Lung (tissue), 12 donors: Measurements from ENCODE around the gene TFCP2. TPM values are rescaled to one million over a fixed set of nuclear protein-coding genes. Genes with fewer than 3 reads are reported as not detected.

Experiments
- ATAC-seq: fragments of 200-7000 bp; cut with Tn5 transposase; one replicate; pipeline ENCODE4 v1.9.1; 2020; ENCODE audit warnings: moderate number of reproducible peaks; ENCODE audit not compliant: insufficient read depth, low FRiP score
- DNase-seq, 3 donors: peaks; one replicate each; pipeline ENCODE4 v3.0.0-alpha.2; 2013 to 2017
- H3K27ac ChIP-seq, 2 donors: one replicate each; pipeline ENCODE4 v1.5.1; 2013; ENCODE audit warnings: mild to moderate bottlenecking in 2 of 2, moderate library complexity in 2 of 2, control low read depth in 1 of 2, inconsistent platforms in 1 of 2, low read depth in 1 of 2, low read length in 1 of 2
- H3K27me3 ChIP-seq, 3 donors: one replicate each; pipeline ENCODE4 v1.5.1; 2013; ENCODE audit warnings: low read length in 2 of 3; ENCODE audit not compliant: control insufficient read depth in 3 of 3, insufficient read depth in 3 of 3
- H3K36me3 ChIP-seq, 4 donors: one replicate each; pipeline ENCODE4 v1.5.1; 2013; ENCODE audit warnings: low read length in 4 of 4, mild to moderate bottlenecking in 1 of 4, moderate library complexity in 1 of 4; ENCODE audit not compliant: control insufficient read depth in 4 of 4, insufficient read depth in 4 of 4
- H3K4me1 ChIP-seq, 5 donors: one replicate each; pipeline ENCODE4 v1.5.1; 2013; ENCODE audit warnings: low read length in 5 of 5, mild to moderate bottlenecking in 2 of 5, moderate library complexity in 1 of 5; ENCODE audit not compliant: control insufficient read depth in 5 of 5, insufficient read depth in 5 of 5
- H3K4me3 ChIP-seq: one replicate; pipeline ENCODE4 v1.5.1; 2013; ENCODE audit warnings: mild to moderate bottlenecking, control low read depth, moderate library complexity
- H3K9ac ChIP-seq, 2 donors: one replicate each; pipeline ENCODE4 v1.5.1; 2013; ENCODE audit warnings: low read length in 2 of 2, control low read depth in 1 of 2; ENCODE audit not compliant: insufficient read depth in 1 of 2
- H3K9me3 ChIP-seq, 4 donors: one replicate each; pipeline ENCODE4 v1.5.1; 2013; ENCODE audit warnings: low read length in 3 of 4, mild to moderate bottlenecking in 1 of 4, moderate library complexity in 1 of 4; ENCODE audit not compliant: control insufficient read depth in 4 of 4, insufficient read depth in 3 of 4
- CTCF ChIP-seq: IDR thresholded peaks from 2 replicates; pipeline ENCODE4 v1.5.1; 2012; ENCODE audit warnings: mild to moderate bottlenecking; ENCODE audit errors: control extremely low read depth, extremely low read depth
- WGBS, 2 donors: extraction: QIAGEN DNeasy Blood & Tissue Kit; methylation state at CpG; one replicate each; pipeline ENCODE4 v1.1.7; 2013; 5-methylcytosine and 5-hydroxymethylcytosine counted together
- polyA plus RNA-seq, 2 donors: library from polyadenylated mRNA; stranded (reverse); fragments of 200-250 nt; gene quantifications; one replicate each; pipeline ENCODE4 v1.2.1, GENCODE V29; 2013
- total RNA-seq, 2 donors: library from RNA; depleted of rRNA in 1 of 2; stranded (reverse); fragments of >200 nt in 1 of 2; gene quantifications; one replicate each; pipeline ENCODE4 v1.2.1, GENCODE V29; 2014 to 2021
- donor health status: control.
- donor health status: control.
- donor health status: Bipolar disorder and iron deficiency.
- donor health status: healthy.
- donor health status: DM: yes; HTN: yes; CAD: no.

TFCP2 gene
- total and polyA plus RNA-seq, 4 donors = 9.6 to 27.5 (median 19.0) TPM

GRCh38 chr12:51187370-51187987 is 14.5 kb upstream of the TFCP2 start:
- DNase-seq (no peak), ATAC-seq (no peak)
- Histone ChIP-seq H3K27ac (no peak overlapping the region), H3K36me3 (peaks cover 0 to 23% (median 4%) of the 10 kb centered on the region in 4 donors), H3K9ac (no peak overlapping the region), H3K4me3 (no peak overlapping the region), H3K4me1 (peaks cover 0 to 7% (median 0%) of the 10 kb centered on the region in 5 donors), H3K9me3 (no peaks in the 10 kb centered on the region), H3K27me3 (no peaks in the 10 kb centered on the region)
- 63 to 70% methylated on average over 5 of the region's 5 CpGs for WGBS, 2 donors
- TF ChIP-seq CTCF = no peak

- DNase-seq (no peak), ATAC-seq (no peak)
- WGBS, 2 donors = 53 to 61% methylated on average over 3 of the region's 3 CpGs
- Histone ChIP-seq H3K27me3 (no peaks in the 10 kb centered on the region), H3K27ac (no peak overlapping the region), H3K36me3 (peaks cover 0 to 18% (median 4%) of the 10 kb centered on the region in 4 donors), H3K4me1 (peaks cover 0 to 7% (median 0%) of the 10 kb centered on the region in 5 donors), H3K9me3 (no peaks in the 10 kb centered on the region), H3K4me3 (no peak overlapping the region), H3K9ac (no peak overlapping the region)
- TF ChIP-seq CTCF = no peak
Observed at GRCh38 chr12:51186465-51187085, 13.6 kb upstream of the TFCP2 start.

GRCh38 chr12:51185171-51185717 is 12.3 kb upstream of the TFCP2 start:
- TF ChIP-seq CTCF = no peak
- Histone ChIP-seq H3K27me3 (no peaks in the 10 kb centered on the region), H3K4me3 (no peak overlapping the region), H3K27ac (no peak overlapping the region), H3K9ac (no peak overlapping the region), H3K36me3 (peaks cover 0 to 10% (median 2%) of the 10 kb centered on the region in 4 donors), H3K4me1 (peaks cover 0 to 7% (median 0%) of the 10 kb centered on the region in 5 donors), H3K9me3 (no peaks in the 10 kb centered on the region)
- ATAC-seq = no peak
- no peak for DNase-seq
- WGBS, 2 donors = 88 to 93% methylated on average over 6 of the region's 6 CpGs
